Keratinocyte (primary cell): Measurements from ENCODE around the gene SF3A2. TPM values are rescaled to one million over a fixed set of nuclear protein-coding genes. Genes with fewer than 3 reads are reported as not detected.

ENCODE experiments used
- DNase-seq: peaks from one replicate; pipeline ENCODE4 v3.0.0-alpha.2; 2011; ENCODE audit warnings: low read depth, missing footprints, low spot score
- FAIRE-seq: peaks from 2 replicates; lab custom pipeline; 2011; peaks lifted over from hg19 to GRCh38; lab: Jason Lieb, UNC
- H2AFZ ChIP-seq: 2 replicates; pipeline ENCODE4 v1.6.0; 2012; ENCODE audit warnings: low read length, control low read depth, inconsistent platforms; ENCODE audit not compliant: control insufficient read depth
- H3K27ac ChIP-seq: 2 replicates; pipeline ENCODE4 v1.5.1; 2011; ENCODE audit warnings: low read length; ENCODE audit not compliant: control insufficient read depth, insufficient read depth
- H3K27me3 ChIP-seq: 3 replicates; pipeline ENCODE4 v1.6.0; 2011; ENCODE audit warnings: low read length; ENCODE audit not compliant: control insufficient read depth, insufficient read depth; ENCODE audit errors: extremely low read depth
- H3K36me3 ChIP-seq, 2 experiments: 2 replicates in 1 of 2; 3 replicates in 1 of 2; pipeline ENCODE4 v1.5.1; 2011; ENCODE audit warnings: low read length in 2 of 2, mild to moderate bottlenecking in 1 of 2; ENCODE audit not compliant: control insufficient read depth in 2 of 2, insufficient read depth in 2 of 2; ENCODE audit errors: extremely low read depth in 1 of 2
- H3K4me1 ChIP-seq: 3 replicates; pipeline ENCODE4 v1.5.1; 2011; ENCODE audit warnings: low read length; ENCODE audit not compliant: control insufficient read depth, insufficient read depth; ENCODE audit errors: extremely low read depth
- H3K4me2 ChIP-seq: 3 replicates; pipeline ENCODE4 v1.6.0; 2011; ENCODE audit warnings: low read depth, low read length; ENCODE audit not compliant: control insufficient read depth, insufficient read depth; ENCODE audit errors: extremely low read depth
- H3K4me3 ChIP-seq, 3 experiments: fragments of 200-600 bp in 1 of 3; sonication (generic) in 1 of 3; 2 replicates in 2 of 3; 3 replicates in 1 of 3; pipeline ENCODE4 v1.5.1; 2011 to 2016; ENCODE audit warnings: low read length in 3 of 3, mild to moderate bottlenecking in 3 of 3, control low read depth in 2 of 3, inconsistent platforms in 1 of 3, low read depth in 1 of 3, mixed read lengths in 1 of 3, mixed run types in 1 of 3, moderate library complexity in 1 of 3; ENCODE audit not compliant: control insufficient read depth in 2 of 3, insufficient read depth in 2 of 3; ENCODE audit errors: extremely low read depth in 1 of 3
- H3K79me2 ChIP-seq: 2 replicates; pipeline ENCODE4 v1.6.0; 2012; ENCODE audit warnings: low read length; ENCODE audit not compliant: control insufficient read depth, insufficient read depth
- H3K9ac ChIP-seq: 3 replicates; pipeline ENCODE4 v1.6.0; 2011; ENCODE audit warnings: low read length; ENCODE audit not compliant: control insufficient read depth, insufficient read depth; ENCODE audit errors: extremely low read depth
- H3K9me1 ChIP-seq: 3 replicates; pipeline ENCODE4 v1.6.0; 2011; ENCODE audit warnings: low read length; ENCODE audit not compliant: control insufficient read depth, insufficient read depth; ENCODE audit errors: extremely low read depth
- H3K9me3 ChIP-seq: 2 replicates; pipeline ENCODE4 v1.5.1; 2012; ENCODE audit warnings: low read depth, low read length; ENCODE audit not compliant: control insufficient read depth
- H4K20me1 ChIP-seq: 3 replicates; pipeline ENCODE4 v1.6.0; 2011; ENCODE audit warnings: low read length; ENCODE audit not compliant: control insufficient read depth, insufficient read depth; ENCODE audit errors: extremely low read depth
- CTCF ChIP-seq, 3 experiments: IDR thresholded peaks in 1 of 3; conservative IDR thresholded peaks in 1 of 3; optimal IDR thresholded peaks in 1 of 3; 2 replicates in 2 of 3; 3 replicates in 1 of 3; pipeline versions ENCODE3 to v1.5.1; 2011; ENCODE audit warnings: low read length in 3 of 3, mild to moderate bottlenecking in 3 of 3, moderate library complexity in 2 of 3, control low read depth in 1 of 3, inconsistent platforms in 1 of 3; ENCODE audit not compliant: insufficient read depth in 2 of 3; ENCODE audit errors: extremely low read depth in 1 of 3
- EZH2 ChIP-seq: IDR thresholded peaks from one replicate; pipeline ENCODE4 v1.6.1; 2012; ENCODE audit warnings: inconsistent platforms, mild to moderate bottlenecking, low read length, moderate library complexity
- dilution Hi-C: fragments of 300-500 bp; cut with MboI; formaldehyde crosslinking; loops from one replicate; pipeline ENCODE4 v1.7.0; 2020; ENCODE audit warnings: low sequenced_read_pairs; ENCODE audit not compliant: extremely low pct_ligation_motif_present
- polyA plus RNA-seq, 5 experiments: library from polyadenylated mRNA; depleted of rRNA in 3 of 5; stranded (reverse) in 3 of 5; stranded (forward) in 1 of 5; unstranded in 1 of 5; fragments of >200 nt; gene quantifications; 1 replicate in 1 of 5; 2 replicates in 3 of 5; 3 replicates in 1 of 5; pipeline versions ENCODE4 v1.2.1 to v1.2.3, GENCODE V29; 2011 to 2012; ENCODE audit warnings: missing spikeins in 2 of 5, low read depth in 1 of 5, low replicate concordance in 1 of 5

The SF3A2 gene
- polyA plus RNA-seq, 1 donor (not counting 4 experiments of a cell fraction or from before 2014, with no cell fraction given), result 4.7 TPM

- Histone ChIP-seq H2AFZ (no peak overlapping the region), H3K27ac (no peak overlapping the region), H3K9me1 (no peaks in the 10 kb centered on the region), H3K9ac (no peak overlapping the region), H3K4me1 (peaks cover 5% of the 10 kb centered on the region), H4K20me1 (peaks cover 4% of the 10 kb centered on the region), H3K27me3 (no peaks in the 10 kb centered on the region), H3K9me3 (no peaks in the 10 kb centered on the region), H3K36me3 (peaks cover 22 to 40% of the 10 kb centered on the region in 2 experiments), H3K79me2 (peaks cover 34% of the 10 kb centered on the region), H3K4me3 (no peak overlapping the region), H3K4me2 (no peak overlapping the region)
- peak in 2 of 3 experiments; percentile 7 to 23 for TF ChIP-seq CTCF (optimal IDR thresholded peaks at IDR 0.05 in 1 of 3, IDR thresholded peaks at IDR 0.05 in 1 of 3, conservative IDR thresholded peaks at IDR 0.05 in 1 of 3; ENCODE audit: extremely low read depth in 1 of 3, insufficient read depth in 2 of 3, low read length in 3 of 3)
- no peak for TF ChIP-seq EZH2
- FAIRE-seq (no peak), DNase-seq (no peak)
- dilution Hi-C loops, result no loop called here
Measured at GRCh38 chr19:2231621-2232221, 4.9 kb upstream of the SF3A2 start.

- H3K9ac ChIP-seq, result no peak overlapping the region
- no peak for FAIRE-seq
Measured at GRCh38 chr19:2232286-2233151, 4.1 kb upstream of the SF3A2 start.

More at GRCh38 chr19:2232286-2233151, 4.1 kb upstream of the SF3A2 start:
- no peak overlapping the region for H2AFZ ChIP-seq
- H3K4me2 ChIP-seq, result no peak overlapping the region
- no peak overlapping the region for H3K4me3 ChIP-seq
- TF ChIP-seq CTCF (optimal IDR thresholded peaks at IDR 0.05 in 1 of 3, IDR thresholded peaks at IDR 0.05 in 1 of 3, conservative IDR thresholded peaks at IDR 0.05 in 1 of 3; ENCODE audit: extremely low read depth in 1 of 3, insufficient read depth in 2 of 3, low read length in 3 of 3) (no peak), EZH2 (no peak)
- no peaks in the 10 kb centered on the region for H3K9me1 ChIP-seq
- H3K79me2 ChIP-seq, result peaks cover 42% of the 10 kb centered on the region
- peaks cover 19 to 37% of the 10 kb centered on the region in 2 experiments for H3K36me3 ChIP-seq
- no peak for DNase-seq
- H3K27ac ChIP-seq, result no peak overlapping the region
- no peaks in the 10 kb centered on the region for H3K27me3 ChIP-seq
- peaks cover 8% of the 10 kb centered on the region for H3K4me1 ChIP-seq
- no peaks in the 10 kb centered on the region for H3K9me3 ChIP-seq
- dilution Hi-C loops, result no loop called here
- peaks cover 4% of the 10 kb centered on the region for H4K20me1 ChIP-seq
